Measurements from ENCODE around the gene TFCP2.
"Not testable (repeated sequence)": the region's sequence is repeated elsewhere in the genome, so short reads cannot be mapped to it uniquely, and the experiment has no call there.

The TFCP2 gene

DNA sequence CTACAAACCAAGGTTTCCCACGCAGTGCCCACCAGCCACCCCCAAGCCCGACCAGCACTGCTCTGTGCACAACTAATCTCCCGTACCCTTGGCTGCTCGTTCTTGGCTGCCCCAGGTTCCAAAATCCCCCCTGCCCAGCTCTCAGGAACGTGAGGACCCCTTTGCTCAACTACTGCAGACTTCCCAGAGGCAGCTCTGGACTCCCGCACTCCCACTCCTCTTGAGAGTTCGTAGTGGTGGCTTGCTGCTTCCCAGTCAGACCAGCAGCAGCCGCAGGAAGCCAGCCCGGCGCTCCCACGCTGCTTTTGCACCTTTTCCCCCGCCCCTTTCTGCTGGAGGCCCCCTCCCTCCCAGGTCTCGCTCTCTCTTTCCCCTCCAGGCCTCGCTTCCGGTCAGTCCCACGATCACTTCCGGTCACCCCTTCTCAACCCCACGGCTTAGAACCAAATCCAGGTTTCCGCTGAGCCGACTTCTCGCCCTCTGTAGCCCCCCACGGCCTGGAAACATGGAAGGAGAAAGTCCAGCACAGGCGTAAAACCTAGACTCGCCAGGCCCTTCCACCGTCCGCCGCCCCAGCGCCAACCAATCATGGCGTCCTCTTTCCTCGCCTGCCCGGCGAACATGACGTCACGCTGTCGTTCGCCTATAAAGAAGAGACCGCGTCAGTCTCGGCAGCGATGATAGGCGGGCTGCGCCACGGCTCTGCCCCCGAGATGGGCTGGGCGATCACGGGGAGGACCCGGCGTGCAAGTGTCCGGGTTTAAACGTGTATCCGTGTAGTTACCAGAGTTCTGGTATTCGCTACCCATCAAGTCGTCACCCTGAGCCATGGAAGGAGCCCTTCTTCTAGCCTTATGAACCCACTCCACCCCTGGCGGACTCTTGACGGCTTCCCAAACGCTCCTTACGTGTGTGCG lies at the start of gene TFCP2:
TFCP2 (minus strand) TSS at position 621 of the 917 bp plus-strand sequence. CDS start 713 bp downstream, outside the sequence.
- DNase-seq (ENCODE audit: low spot score): peak; percentile 93

- no peak for DNase-seq (ENCODE audit: low spot score)
These were observed 49.5 kb upstream of the TFCP2 start for GRCh38 chr12:51222461-51222860.

DNA sequence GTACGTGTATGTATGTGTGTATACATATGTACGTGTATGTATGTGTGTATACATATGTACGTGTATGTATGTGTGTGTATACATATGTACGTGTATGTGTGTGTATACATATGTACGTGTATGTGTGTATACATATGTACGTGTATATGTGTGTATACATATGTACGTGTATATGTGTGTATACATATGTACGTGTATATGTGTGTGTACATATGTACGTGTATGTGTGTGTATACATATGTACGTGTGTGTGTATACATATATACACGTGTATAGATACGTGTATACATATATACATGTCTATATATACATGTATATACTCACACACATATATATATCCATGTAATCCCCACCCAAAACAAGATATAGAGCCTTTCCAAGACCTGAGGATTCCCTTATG lies 46.9 kb upstream of the TFCP2 start:
- DNase-seq (ENCODE audit: low spot score): not testable (repeated sequence)

DNA sequence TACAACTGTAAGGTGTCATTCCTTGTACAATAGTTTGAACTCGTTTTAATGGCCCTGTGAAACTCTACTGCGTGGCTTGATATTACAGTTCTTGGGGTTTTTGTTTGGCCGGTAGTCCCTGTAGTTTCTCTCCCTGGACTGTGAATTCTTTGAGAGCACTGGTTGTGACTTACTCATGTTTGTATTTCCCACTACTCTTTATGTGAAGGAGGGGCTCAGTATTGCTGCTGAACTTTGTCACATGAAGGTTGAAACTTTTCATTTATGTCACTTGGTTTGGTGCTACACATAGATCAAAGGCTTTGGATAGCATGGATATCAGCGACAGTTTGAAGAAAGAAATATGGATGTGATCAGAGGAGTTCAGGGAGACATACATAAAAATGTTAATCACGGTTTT lies 46.4 kb upstream of the TFCP2 start:
- DNase-seq (ENCODE audit: low spot score): no peak

GRCh38 chr12:51218607-51219161 lies 45.7 kb upstream of the TFCP2 start:
- no peak for DNase-seq (ENCODE audit: low spot score)

- peak; percentile 77 for DNase-seq (ENCODE audit: low spot score)
These were observed 45.2 kb upstream of the TFCP2 start, which contains the start of gene POU6F1 for GRCh38 chr12:51217968-51218606. POU6F1 (minus strand) TSS chr12:51218062; CDS start chr12:51206836, 11,226 bp downstream.

DNA sequence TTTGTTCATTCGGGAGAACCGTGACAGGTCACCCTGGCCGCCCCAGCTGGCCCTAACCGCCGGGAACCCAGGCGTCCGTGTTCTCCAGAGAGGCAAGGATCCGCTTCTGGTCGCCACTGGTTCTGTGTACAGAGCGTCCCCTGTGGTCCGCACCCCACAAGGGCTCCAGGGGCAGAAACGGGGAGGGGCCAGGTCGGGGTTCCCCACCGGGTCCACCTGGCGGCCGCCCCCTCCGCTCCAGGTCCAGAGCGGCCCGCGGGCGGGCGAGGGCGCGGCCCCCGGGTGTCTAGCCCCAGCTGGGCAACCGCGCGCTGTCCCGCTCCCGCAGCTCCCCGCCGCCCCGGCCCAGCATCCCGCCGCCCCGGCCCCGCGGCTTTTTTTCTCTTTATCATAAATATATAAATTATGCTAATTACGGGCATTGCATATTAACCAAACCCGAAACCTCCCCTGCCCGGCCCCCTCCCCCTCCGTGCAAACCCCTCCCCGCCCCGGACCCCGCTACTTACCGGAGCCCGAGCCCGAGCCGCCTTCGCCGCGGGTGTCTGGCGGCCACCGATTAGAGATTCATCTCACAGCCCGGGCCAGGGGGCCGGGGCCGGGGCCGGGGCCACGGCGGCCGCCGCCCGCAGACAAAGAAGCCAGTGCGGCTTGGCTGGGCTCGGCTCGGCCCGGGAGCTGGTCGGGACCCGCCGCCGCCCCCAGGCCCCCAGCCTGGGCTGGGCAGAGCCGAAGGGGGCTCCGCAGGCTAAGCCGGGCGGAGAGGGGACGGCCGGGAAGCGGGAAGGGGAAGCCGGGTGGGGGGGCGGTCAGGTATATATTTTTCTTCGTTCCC lies 44.4 kb upstream of the TFCP2 start:
- DNase-seq (ENCODE audit: low spot score): peak; percentile 51

- DNase-seq (ENCODE audit: low spot score): no peak
These were observed 43.7 kb upstream of the TFCP2 start for GRCh38 chr12:51216642-51217041.

GRCh38 chr12:51214895-51215294 lies 42.0 kb upstream of the TFCP2 start:
- no peak for DNase-seq (ENCODE audit: low spot score)

DNA sequence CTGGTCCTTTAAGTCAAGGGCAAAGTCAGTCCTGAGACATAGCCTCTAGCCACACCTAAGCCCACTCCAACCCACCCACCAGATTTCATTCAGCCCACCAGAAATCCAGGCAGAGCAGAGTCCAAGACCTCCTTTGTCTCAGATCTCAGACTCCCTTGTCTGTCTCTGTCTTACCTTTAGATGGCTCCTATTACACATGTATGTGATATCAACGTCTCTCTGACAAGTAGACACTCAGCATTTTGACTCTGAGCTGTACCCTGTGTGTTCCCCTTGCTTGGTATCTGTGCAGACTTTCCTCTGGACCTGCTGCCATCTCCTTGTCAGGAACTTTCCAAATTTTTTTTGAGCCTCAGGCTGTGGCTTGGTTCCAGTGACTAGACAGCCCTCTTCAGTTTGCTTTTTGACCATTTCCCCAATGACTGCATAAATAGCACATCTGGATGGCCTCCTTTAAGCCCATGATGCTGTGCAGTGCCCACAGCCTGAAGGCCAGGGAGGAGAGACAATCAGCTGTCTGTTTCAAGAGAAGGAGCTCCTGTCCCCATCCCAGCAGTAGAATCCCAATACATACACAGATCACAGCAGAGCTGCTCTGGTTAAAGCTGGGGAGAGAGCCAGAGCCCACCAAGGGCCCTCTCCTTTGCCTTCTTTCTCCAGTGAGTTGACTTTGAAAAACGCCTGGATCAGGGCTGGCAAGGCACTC lies 37.9 kb upstream of the TFCP2 start:
- no peak for DNase-seq (ENCODE audit: low spot score)

DNA sequence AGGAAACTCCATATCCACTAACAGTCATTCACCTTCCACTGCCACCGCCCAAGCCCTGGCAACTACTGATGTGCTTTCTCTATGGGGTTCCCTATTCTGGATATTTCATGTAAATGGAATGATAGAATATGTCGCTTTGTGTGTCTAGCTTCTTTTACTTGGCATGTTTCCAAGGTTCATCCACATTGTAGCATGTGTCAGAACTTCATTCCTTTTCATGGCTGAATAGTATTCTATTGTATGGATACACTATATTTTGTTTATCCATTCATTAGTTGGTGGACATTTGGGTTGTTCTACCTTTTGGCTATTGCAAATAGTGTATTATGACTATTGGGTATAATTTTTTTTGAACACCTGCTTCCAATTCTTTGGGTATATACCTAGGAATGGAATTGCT lies 36.3 kb upstream of the TFCP2 start:
- DNase-seq (ENCODE audit: low spot score): no peak

DNA sequence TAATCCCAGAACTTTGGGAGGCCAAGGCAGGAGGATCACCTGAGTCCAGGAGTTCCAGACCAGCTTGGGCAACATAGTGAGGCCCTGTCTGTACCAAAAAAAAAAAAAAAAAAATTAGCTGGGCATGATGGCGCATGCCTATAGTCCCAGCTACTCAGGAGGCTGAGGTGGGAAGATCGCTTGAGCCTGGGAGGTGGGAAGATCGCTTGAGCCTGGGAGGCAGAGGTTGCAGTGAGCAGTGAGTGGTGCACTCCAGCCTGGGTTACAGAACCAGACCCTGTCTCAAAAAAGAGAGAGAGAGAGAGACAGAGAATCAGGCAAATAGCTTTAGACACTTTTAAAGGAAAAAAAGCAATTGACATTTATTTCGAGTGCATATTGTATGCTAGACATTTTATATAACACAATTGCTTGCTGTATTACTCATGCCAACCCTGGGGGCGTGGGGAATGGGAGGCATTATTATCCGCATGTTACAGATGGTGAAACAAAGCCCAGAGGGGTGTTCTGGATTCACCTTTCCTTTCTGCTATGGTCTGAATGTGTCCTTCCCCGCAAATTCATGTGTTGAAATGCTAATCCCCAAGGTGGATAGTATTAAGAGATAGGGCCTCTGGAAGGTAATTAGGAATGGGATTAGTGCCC lies 35.2 kb upstream of the TFCP2 start:
- DNase-seq (ENCODE audit: low spot score): no peak

- no peak for DNase-seq (ENCODE audit: low spot score)
These were observed 32.4 kb upstream of the TFCP2 start for GRCh38 chr12:51205350-51205749.

DNA sequence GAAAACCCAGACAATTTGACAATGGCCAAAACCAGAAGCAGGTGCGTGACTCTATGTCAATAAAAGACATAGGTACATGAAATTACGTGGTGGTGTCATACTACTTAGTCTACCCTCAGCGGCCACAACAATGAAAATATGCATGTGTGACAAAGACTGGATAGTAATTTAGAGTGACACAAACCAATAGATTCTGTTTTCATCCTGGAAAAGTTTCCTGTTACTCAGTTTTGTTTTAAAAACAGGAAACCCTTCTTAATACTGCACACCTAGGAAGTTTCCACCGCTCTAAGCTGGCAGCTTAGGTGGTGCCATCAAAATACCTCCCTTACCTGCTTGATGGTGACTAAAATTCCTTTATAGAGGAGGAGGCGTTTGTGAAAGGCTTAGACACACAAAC lies 29.8 kb upstream of the TFCP2 start:
- peak; percentile 5 for DNase-seq (ENCODE audit: low spot score)

GRCh38 chr12:51200806-51201205 lies 27.9 kb upstream of the TFCP2 start:
- no peak for DNase-seq (ENCODE audit: low spot score)

GRCh38 chr12:51200156-51200555 lies 27.2 kb upstream of the TFCP2 start:
- DNase-seq (ENCODE audit: low spot score): no peak

DNA sequence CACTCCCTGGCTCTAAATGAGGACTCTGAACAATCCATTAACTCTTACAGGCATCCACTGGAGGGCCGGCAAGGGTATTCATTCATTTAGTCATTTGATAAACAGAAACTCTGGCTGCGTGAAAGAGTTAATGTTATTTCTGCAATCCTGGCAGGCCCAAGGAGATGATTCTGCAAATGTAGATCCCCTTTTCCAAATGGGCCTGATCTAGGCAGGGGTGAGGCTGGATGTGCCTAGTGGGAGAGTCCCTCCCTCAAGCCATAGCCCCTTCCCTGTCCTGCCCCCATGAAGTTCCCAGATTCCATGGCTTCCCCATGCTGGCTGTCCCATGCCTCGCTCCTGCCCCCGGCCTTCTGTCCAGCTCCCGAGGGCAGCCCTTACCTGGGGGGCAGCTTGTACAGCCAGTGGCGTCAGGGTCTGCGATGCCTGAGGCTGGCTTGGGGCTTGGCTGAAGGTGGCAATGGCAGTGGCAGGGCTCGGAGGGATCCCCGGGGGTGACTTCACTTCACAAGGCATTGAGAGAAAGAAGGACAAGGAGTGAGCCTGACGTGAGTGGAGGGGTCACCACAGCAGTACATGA lies 26.5 kb upstream of the TFCP2 start:
- no peak for DNase-seq (ENCODE audit: low spot score)

GRCh38 chr12:51198568-51199365 lies 25.8 kb upstream of the TFCP2 start:
- no peak for DNase-seq (ENCODE audit: low spot score)

GRCh38 chr12:51197736-51198567 lies 25.0 kb upstream of the TFCP2 start:
- DNase-seq (ENCODE audit: low spot score): no peak
